ENCODE measurements around the gene VPS18.
A peak's percentile ranks its signal among the peaks of the same experiment; 100 is the strongest.

VPS18 gene

DNA sequence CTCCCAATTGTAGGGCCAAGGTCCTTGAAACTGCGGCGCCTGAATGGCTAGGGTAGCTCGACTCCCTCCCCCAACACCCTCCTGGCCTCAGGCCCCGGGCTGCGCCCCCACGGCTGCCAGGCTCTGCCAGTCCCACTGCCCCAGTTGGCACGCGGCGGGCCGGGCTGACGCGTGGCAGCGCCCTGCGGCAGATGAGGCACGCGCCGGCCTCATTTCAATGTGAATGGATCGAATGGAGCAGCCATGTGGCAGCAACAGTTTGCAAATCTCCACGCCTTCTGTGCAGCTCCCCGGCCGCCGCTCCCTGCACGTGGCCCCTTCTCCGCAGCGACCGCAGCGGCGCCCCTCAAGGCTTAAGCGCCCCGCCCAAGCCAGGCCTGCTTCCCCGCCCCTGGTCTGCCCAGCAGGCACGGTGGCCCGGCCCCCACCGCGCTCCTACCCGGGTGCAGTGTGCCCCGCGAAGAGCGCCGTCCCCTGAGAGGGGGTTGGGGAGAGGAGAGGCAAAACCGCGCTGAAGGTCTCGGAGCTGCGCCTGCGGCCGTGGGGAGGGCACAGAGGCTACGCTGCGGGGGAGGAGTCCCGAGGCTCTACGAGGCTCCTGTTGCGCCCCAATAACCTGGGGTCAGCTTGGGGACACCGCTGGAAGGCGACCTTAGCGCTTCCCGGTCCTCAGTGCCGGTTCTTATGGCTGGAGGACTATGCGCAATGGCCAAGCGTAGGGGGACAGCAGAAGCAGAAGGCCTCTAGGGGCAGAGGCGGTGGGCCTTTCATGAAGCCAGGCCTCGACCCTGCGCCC, 31.8 kb downstream of the VPS18 start:
- Mint-ChIP-seq H3K4me1 (peaks cover 62% of the 10 kb centered on the region), H3K27me3 (ENCODE audit: low read depth, poor library complexity) (peaks cover 91% of the 10 kb centered on the region), H3K27ac (no peak overlapping the region), H3K36me3 (ENCODE audit: low read depth) (no peaks in the 10 kb centered on the region), H3K9me3 (no peaks in the 10 kb centered on the region), H3K4me3 (peak overlapping the region; percentile 68)
- DNase-seq: peak; percentile 64
- TF ChIP-seq, protein P1, sequence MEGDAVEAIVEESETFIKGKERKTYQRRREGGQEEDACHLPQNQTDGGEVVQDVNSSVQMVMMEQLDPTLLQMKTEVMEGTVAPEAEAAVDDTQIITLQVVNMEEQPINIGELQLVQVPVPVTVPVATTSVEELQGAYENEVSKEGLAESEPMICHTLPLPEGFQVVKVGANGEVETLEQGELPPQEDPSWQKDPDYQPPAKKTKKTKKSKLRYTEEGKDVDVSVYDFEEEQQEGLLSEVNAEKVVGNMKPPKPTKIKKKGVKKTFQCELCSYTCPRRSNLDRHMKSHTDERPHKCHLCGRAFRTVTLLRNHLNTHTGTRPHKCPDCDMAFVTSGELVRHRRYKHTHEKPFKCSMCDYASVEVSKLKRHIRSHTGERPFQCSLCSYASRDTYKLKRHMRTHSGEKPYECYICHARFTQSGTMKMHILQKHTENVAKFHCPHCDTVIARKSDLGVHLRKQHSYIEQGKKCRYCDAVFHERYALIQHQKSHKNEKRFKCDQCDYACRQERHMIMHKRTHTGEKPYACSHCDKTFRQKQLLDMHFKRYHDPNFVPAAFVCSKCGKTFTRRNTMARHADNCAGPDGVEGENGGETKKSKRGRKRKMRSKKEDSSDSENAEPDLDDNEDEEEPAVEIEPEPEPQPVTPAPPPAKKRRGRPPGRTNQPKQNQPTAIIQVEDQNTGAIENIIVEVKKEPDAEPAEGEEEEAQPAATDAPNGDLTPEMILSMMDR (IDR thresholded peaks at IDR 0.05): no peak

DNA sequence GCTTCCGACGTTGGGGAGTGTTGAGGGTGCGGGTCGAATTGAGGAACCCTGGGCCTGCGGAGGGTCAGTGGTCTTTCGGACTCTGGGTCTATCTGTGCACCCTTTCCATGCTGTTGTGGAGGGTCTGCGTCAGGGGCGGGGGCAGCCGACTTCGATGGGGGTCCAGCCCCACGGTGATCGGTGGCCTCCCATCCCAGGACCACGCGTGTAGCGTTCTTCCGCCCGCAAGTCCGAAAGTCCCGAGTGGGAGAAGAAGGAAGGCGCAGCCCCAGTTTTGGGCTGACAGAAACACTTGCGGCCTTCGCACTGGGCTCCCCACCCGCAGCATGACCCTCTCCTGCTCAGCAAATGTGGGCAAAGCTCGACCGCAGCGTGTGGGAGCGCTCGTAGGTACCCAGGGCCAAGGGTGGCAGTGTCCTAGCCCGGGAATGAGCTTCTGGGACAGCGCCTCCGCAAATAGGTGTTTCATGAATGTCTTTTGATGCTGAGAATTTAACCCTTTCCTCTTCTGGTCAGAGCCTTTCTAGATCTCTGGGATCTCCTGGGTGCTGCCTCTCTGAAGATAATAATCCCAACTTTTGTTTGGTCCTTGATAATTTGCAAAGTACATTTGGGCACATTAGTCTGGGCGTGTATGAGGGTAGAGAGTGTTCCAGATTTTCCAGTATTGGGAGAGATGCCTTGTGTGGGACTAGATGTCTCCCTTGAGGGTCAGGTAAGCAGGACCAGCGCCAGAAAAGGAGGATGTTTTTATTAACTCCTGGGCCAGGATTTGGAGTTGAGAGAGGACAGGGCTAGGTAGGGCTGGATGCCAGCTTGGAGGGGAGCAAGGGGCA, 32.6 kb downstream of the VPS18 start:
- TF ChIP-seq, protein P1 (IDR thresholded peaks at IDR 0.05): no peak
- H3K27me3 Mint-ChIP-seq (ENCODE audit: low read depth, poor library complexity): peaks cover 97% of the 10 kb centered on the region
- DNase-seq: no peak
- H3K36me3 Mint-ChIP-seq (ENCODE audit: low read depth): no peaks in the 10 kb centered on the region
- no peak overlapping the region for H3K27ac Mint-ChIP-seq
- no peaks in the 10 kb centered on the region for H3K9me3 Mint-ChIP-seq
- peaks cover 70% of the 10 kb centered on the region for H3K4me1 Mint-ChIP-seq
- H3K4me3 Mint-ChIP-seq: peak overlapping the region; percentile 76

DNA sequence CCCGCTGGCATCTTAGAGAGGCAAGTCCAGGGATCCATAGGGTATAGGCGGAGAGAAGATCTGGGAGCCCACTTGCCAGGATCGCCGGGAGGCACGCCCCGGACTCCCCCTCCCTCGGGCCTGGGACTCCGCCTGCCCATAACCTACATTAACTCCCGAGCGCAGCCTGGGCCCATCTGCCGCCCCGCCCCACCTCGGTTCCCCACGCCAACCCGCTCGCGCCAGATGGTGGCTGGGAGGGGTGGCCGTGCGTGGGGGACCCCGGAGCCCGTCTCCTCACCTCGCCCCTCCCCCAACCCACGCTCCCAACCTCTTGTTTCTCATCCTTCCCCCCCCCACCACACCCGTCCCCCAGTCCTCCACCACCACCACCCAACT, 33.2 kb downstream of the VPS18 start:
- H3K36me3 Mint-ChIP-seq (ENCODE audit: low read depth): no peaks in the 10 kb centered on the region
- H3K4me3 Mint-ChIP-seq: peak overlapping the region; percentile 76
- DNase-seq: no peak
- peaks cover 95% of the 10 kb centered on the region for H3K27me3 Mint-ChIP-seq (ENCODE audit: low read depth, poor library complexity)
- H3K27ac Mint-ChIP-seq: no peak overlapping the region
- H3K9me3 Mint-ChIP-seq: no peaks in the 10 kb centered on the region
- H3K4me1 Mint-ChIP-seq: peaks cover 70% of the 10 kb centered on the region
- TF ChIP-seq, protein P1 (IDR thresholded peaks at IDR 0.05): no peak

DNA sequence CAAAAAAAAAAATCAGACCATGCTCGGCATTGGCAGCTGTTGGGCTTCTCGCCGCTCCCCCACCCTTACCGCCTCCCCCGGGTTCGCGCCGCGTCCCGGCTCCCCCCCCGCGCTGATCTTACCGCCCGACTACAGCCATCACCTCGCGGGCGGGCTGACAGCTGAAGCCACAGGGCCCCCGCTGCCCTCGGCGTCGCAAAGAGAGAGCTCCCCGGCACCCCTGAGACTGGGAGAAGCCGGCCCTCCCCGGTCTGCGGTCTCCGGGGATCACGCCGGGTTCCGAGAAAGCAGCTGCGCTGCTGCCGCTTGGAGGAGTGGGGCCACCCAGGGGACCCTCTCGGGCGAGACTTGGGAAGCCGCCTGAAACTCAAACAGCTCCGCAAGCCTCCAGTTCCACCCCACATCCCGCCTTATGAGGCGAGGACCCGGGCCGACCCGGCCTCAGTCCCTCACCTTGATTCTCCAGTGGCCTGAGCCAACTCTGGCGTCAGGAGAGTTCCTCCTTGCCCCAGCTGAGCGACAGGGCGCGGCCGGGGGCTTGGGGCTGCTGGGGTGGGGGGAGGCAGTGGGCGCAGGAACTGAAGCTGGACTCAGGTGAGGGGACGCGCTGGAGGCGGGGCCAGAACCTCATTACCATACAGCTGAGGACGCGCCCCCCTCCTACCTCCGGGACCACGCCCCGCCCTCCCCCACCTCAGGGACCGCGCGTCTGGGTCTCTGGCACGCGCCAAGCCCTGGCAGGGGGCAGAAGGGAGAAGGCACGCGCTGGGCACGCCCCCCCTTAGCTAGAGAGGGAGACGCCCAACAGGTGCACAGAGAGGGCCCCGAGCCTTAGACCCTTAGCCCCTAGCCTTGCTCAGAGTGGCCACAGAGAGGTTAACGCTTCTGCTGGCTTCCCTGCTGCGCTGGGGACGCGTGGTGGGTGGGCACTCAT, 33.9 kb downstream of the VPS18 start:
- no peak for DNase-seq
- no peaks in the 10 kb centered on the region for H3K36me3 Mint-ChIP-seq (ENCODE audit: low read depth)
- TF ChIP-seq, protein P1 (IDR thresholded peaks at IDR 0.05): no peak
- H3K4me1 Mint-ChIP-seq: peaks cover 68% of the 10 kb centered on the region
- H3K27ac Mint-ChIP-seq: no peak overlapping the region
- H3K9me3 Mint-ChIP-seq: no peaks in the 10 kb centered on the region
- peak overlapping the region; percentile 79 for H3K4me3 Mint-ChIP-seq
- H3K27me3 Mint-ChIP-seq (ENCODE audit: low read depth, poor library complexity): peaks cover 95% of the 10 kb centered on the region

DNA sequence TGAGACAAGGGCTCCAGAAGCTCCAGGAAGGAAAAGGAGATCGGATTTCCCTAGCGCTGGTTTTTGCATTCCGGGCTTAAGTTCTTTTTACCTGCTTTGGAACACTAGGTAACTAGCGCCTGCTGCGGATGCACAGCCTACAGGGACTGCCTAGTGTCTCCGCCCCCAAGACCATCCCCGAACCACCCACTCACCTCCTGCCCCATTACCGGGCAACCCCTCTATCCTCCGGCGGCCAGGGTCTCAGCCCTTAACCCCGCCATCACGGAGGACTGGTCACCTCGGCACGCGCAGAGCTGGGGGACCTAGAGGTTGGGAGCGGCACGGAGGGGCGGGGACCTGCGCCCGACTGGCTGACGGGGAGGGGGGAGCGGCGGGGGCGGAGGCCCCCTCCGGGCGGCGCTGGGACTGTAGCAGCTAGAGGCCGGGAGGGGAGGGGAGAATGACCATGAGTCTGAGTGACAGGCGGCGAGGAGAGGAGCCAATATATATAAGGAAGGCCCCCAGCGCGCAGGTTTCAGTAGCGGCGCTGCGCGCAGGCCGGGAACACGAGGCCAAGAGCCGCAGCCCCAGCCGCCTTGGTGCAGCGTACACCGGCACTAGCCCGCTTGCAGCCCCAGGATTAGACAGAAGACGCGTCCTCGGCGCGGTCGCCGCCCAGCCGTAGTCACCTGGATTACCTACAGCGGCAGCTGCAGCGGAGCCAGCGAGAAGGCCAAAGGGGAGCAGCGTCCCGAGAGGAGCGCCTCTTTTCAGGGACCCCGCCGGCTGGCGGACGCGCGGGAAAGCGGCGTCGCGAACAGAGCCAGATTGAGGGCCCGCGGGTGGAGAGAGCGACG, 34.8 kb downstream of the VPS18 start, which contains the start of gene DLL4:
DLL4 (plus strand) TSS at position 520 of the 839 bp plus-strand sequence. CDS start 329 bp downstream, outside the sequence.
- peaks cover 96% of the 10 kb centered on the region for H3K27me3 Mint-ChIP-seq (ENCODE audit: low read depth, poor library complexity)
- H3K4me1 Mint-ChIP-seq: peaks cover 67% of the 10 kb centered on the region
- TF ChIP-seq, protein P1 (IDR thresholded peaks at IDR 0.05): no peak
- H3K4me3 Mint-ChIP-seq: peak within 1 kb of the TSS; percentile 82
- no peaks in the 10 kb centered on the region for H3K9me3 Mint-ChIP-seq
- no peaks in the 10 kb centered on the region for H3K36me3 Mint-ChIP-seq (ENCODE audit: low read depth)
- no peak within 1 kb of the TSS for H3K27ac Mint-ChIP-seq
- peak; percentile 75 for DNase-seq
